Transverse colon (tissue), 4 donors: ENCODE measurements around the gene AOPEP. TPM values are rescaled to one million over a fixed set of nuclear protein-coding genes. Genes with fewer than 3 reads are reported as not detected.

ENCODE experiments used
- DNase-seq: peaks from one replicate; pipeline ENCODE4 v3.0.0-alpha.2; 2019
- H3K27ac ChIP-seq, 4 donors: fragments of 200-600 bp; sonication (generic); 2 replicates each; pipeline ENCODE4 v1.5.1; 2016 to 2018; ENCODE audit warnings: inconsistent platforms in 4 of 4
- H3K27me3 ChIP-seq: fragments of 200-600 bp; sonication (generic); 2 replicates; pipeline ENCODE4 v1.5.1; 2017; ENCODE audit warnings: inconsistent platforms
- H3K36me3 ChIP-seq, 4 donors: fragments of 200-600 bp; sonication (generic); 2 replicates each; pipeline ENCODE4 v1.5.1; 2017 to 2019; ENCODE audit warnings: inconsistent platforms in 4 of 4
- H3K4me1 ChIP-seq, 4 donors: fragments of 200-600 bp; sonication (generic); 2 replicates each; pipeline ENCODE4 v1.5.1; 2017 to 2020; ENCODE audit warnings: inconsistent platforms in 4 of 4
- H3K4me3 ChIP-seq, 4 donors: fragments of 200-600 bp; sonication (generic); 1 replicate in 1 of 4; 2 replicates in 3 of 4; pipeline versions ENCODE4 v1.5.1 to v1.6.1; 2017 to 2019; ENCODE audit warnings: inconsistent platforms in 4 of 4
- H3K9me3 ChIP-seq, 2 donors: fragments of 200-600 bp; sonication (generic); 2 replicates each; pipeline ENCODE4 v1.5.1; 2017 to 2019; ENCODE audit warnings: inconsistent platforms in 2 of 2
- CTCF ChIP-seq, 5 experiments: fragments of 200-600 bp in 3 of 5; fragments of 450-650 bp in 2 of 5; sonication (generic) in 3 of 5; IDR thresholded peaks; 1 replicate in 2 of 5; 2 replicates in 3 of 5; pipeline ENCODE4 v1.5.1; 2016 to 2017; ENCODE audit warnings: antibody characterized with exemption in 5 of 5, inconsistent platforms in 3 of 5, mild to moderate bottlenecking in 2 of 5, moderate library complexity in 1 of 5
- EP300 ChIP-seq: sonication (generic); formaldehyde crosslinking; IDR thresholded peaks from one replicate; pipeline ENCODE4 v1.6.1; 2017; ENCODE audit warnings: antibody characterized with exemption, low read depth
- POLR2A ChIP-seq: fragments of 450-650 bp; IDR thresholded peaks from one replicate; pipeline ENCODE4 v1.6.1; 2016; ENCODE audit warnings: antibody characterized with exemption, mild to moderate bottlenecking, moderate library complexity
- POLR2AphosphoS5 ChIP-seq, 3 donors: sonication (generic); formaldehyde crosslinking; IDR thresholded peaks; one replicate each; pipeline ENCODE4 v1.6.1; 2016; ENCODE audit warnings: antibody characterized with exemption in 3 of 3
- WGBS, 2 donors: methylation state at CpG; one replicate each; pipeline ENCODE4 v1.1.5; 2018; ENCODE audit warnings: low coverage in 1 of 2; 5-methylcytosine and 5-hydroxymethylcytosine counted together
- in situ Hi-C, 4 donors: fragments of 200-750 bp; cut with MboI; loops; one replicate each; pipeline versions ENCODE4 v1.15.0 to v1.15.1; 2017; ENCODE audit warnings: low sequenced_read_pairs in 3 of 4, low pct_ligation_motif_present in 1 of 4, low pct_unique_long_range_greater_than_20kb in 1 of 4
- intact Hi-C: fragments of 100-400 bp; cut with DNase I; formaldehyde crosslinking; loops from one replicate; pipeline ENCODE4 v1.15.1; 2023; ENCODE audit warnings: low total_unique reads
- total RNA-seq, 4 donors: library from RNA; depleted of rRNA; stranded (reverse); fragments of >200 nt; gene quantifications; one replicate each; pipeline ENCODE4 v1.1.0, GENCODE V29; 2016

The AOPEP gene
- total RNA-seq, 4 donors from 2014 or later = 53.0 to 129 (median 92.7) TPM

GRCh38 chr9:95026148-95026524 lies 299.6 kb downstream of the AOPEP start:
- Histone ChIP-seq H3K4me1 (peaks cover 31 to 89% (median 64%) of the 10 kb centered on the region in 4 donors), H3K36me3 (no peaks in the 10 kb centered on the region), H3K27me3 (no peaks in the 10 kb centered on the region), H3K4me3 (no peak overlapping the region), H3K27ac (peak overlapping the region; percentile 60 to 78 (median 74)), H3K9me3 (no peaks in the 10 kb centered on the region)
- 66 to 69% methylated on average over 6 of the region's 6 CpGs for WGBS, 2 donors
- DNase-seq = no peak
- in situ Hi-C loops = no loop called here
- no peak for TF ChIP-seq POLR2AphosphoS5 (IDR thresholded peaks at IDR 0.05)
- intact Hi-C loops = loop anchor here (10.0 kb wide), 1 partner anchor 49 kb away; no protein-coding TSS in a partner anchor

DNA sequence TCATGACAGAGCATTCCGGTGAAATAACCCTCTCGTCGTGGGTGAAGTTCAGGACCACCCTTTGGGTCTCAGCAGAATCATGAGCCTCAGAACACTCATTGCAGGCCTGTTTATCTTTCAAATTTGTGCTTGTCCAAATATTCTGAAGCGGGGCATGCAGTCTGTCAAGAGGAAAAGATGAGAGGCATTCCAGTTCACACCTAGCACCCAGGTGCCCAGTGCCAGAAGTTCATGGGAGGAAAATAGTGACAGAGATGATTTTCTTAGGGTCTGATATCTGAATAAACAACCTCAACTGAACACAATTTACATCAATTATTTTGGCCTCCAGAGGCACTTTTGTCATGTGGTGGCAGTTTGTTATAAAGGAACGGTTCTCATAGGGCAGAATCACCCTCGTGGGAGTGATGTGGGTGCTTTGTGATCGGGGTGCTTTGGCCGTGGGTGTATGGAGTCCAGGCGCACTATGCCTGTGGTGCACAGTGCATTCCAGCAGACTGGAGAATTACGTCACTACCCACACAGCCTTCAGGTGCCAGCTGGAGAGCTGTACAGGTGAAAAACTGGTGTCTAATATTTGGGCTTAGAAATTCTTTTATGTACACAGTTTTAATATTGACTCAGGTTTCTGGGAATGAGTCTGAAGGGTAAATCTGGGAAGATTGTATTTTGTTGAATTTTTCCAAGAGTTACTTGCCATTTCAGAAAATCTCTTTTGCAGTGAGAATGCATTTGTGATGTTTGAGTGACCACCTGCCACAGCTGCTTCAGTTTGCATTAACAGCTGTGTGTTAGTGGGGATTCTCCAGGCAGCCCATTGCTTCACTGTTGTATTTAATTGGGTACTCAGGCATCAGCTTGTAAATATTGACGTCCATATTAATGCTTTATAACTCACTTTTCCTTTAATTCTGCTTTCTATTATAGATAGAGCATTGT lies 301.7 kb downstream of the AOPEP start:
- Histone ChIP-seq H3K36me3 (no peaks in the 10 kb centered on the region), H3K27me3 (no peaks in the 10 kb centered on the region), H3K4me1 (peaks cover 36 to 89% (median 74%) of the 10 kb centered on the region in 4 donors), H3K27ac (peak overlapping the region; percentile 55 to 78 (median 66)), H3K4me3 (no peak overlapping the region), H3K9me3 (no peaks in the 10 kb centered on the region)
- no peak for DNase-seq
- intact Hi-C loops (loop anchor here (10.0 kb wide), 1 partner anchor 47 kb away; no protein-coding TSS in a partner anchor), in situ Hi-C loops (no loop called here)
- 67 to 72% methylated on average over 4 to 11 of the region's 11 CpGs for WGBS, 2 donors
- TF ChIP-seq CTCF (IDR thresholded peaks at IDR 0.05) (no peak), POLR2AphosphoS5 (IDR thresholded peaks at IDR 0.05) (no peak), POLR2A (no peak), EP300 (no peak)

- Histone ChIP-seq H3K36me3 (no peaks in the 10 kb centered on the region), H3K27me3 (no peaks in the 10 kb centered on the region), H3K9me3 (no peaks in the 10 kb centered on the region), H3K4me1 (peaks cover 31 to 82% (median 68%) of the 10 kb centered on the region in 4 donors), H3K4me3 (no peak overlapping the region), H3K27ac (peak overlapping the region; percentile 55 to 78 (median 66))
- intact Hi-C loops (loop anchor here (10.0 kb wide), 1 partner anchor 46 kb away; no protein-coding TSS in a partner anchor), in situ Hi-C loops (no loop called here)
- DNase-seq = no peak
- TF ChIP-seq POLR2A (no peak), POLR2AphosphoS5 (IDR thresholded peaks at IDR 0.05) (no peak), EP300 (no peak), CTCF (IDR thresholded peaks at IDR 0.05) (no peak)
- 62 to 64% methylated on average over 5 to 8 of the region's 8 CpGs for WGBS, 2 donors
Measured at GRCh38 chr9:95028853-95029219, 302.3 kb downstream of the AOPEP start.

- H3K36me3 ChIP-seq = no peaks in the 10 kb centered on the region
- intact Hi-C loops (loop anchor here (10.0 kb wide), 1 partner anchor 46 kb away; no protein-coding TSS in a partner anchor), in situ Hi-C loops (no loop called here)
- no peak overlapping the region for H3K4me3 ChIP-seq
- H3K4me1 ChIP-seq = peaks cover 30 to 78% (median 64%) of the 10 kb centered on the region in 4 donors
- no peak for TF ChIP-seq EP300
- TF ChIP-seq POLR2A = no peak
- TF ChIP-seq CTCF (IDR thresholded peaks at IDR 0.05) = no peak
- TF ChIP-seq POLR2AphosphoS5 (IDR thresholded peaks at IDR 0.05) = no peak
- H3K9me3 ChIP-seq = no peaks in the 10 kb centered on the region
- DNase-seq = no peak
- 40 to 48% methylated on average over 4 to 5 of the region's 5 CpGs for WGBS, 2 donors
- peak overlapping the region; percentile 55 to 78 (median 66) for H3K27ac ChIP-seq
- H3K27me3 ChIP-seq = no peaks in the 10 kb centered on the region
Measured at GRCh38 chr9:95029288-95029687, 302.8 kb downstream of the AOPEP start.
